ENCODE data around the gene CRACR2B. TPM values are rescaled to one million over a fixed set of nuclear protein-coding genes. Genes with fewer than 3 reads are reported as not detected.

CRACR2B gene
- total and polyA plus RNA-seq, 2 experiments from 2014 or later, result 2.0 to 2.3 TPM

GRCh38 chr11:850775-851763 lies 23.4 kb downstream of the CRACR2B start:
- Histone ChIP-seq H3K9ac (no peak overlapping the region), H4K20me1 (ENCODE audit: insufficient read depth) (no peaks in the 10 kb centered on the region), H3F3A (ENCODE audit: insufficient read depth) (no peaks in the 10 kb centered on the region), H3K4me2 (ENCODE audit: unreplicated experiment) (no peak overlapping the region), H3K4me3 (no peak overlapping the region), H3K27me3 (replicated peaks; ENCODE audit: insufficient read depth) (no peaks in the 10 kb centered on the region), H3K79me2 (ENCODE audit: insufficient read depth) (peaks cover 38% of the 10 kb centered on the region), H3K27ac (no peak overlapping the region), H2AFZ (no peak overlapping the region), H3K4me1 (ENCODE audit: insufficient read depth) (peaks cover 6% of the 10 kb centered on the region), H3K36me3 (ENCODE audit: low read depth) (no peaks in the 10 kb centered on the region), H3K9me2 (ENCODE audit: insufficient read depth) (no peaks in the 10 kb centered on the region), H3K9me3 (ENCODE audit: low read depth) (no peaks in the 10 kb centered on the region)
- TF ChIP-seq EZH2phosphoT487 (IDR thresholded peaks at IDR 0.05; ENCODE audit: insufficient read depth, low read depth) (no peak), EZH2 (IDR thresholded peaks at IDR 0.05; ENCODE audit: insufficient read depth, poor library complexity, severe bottlenecking) (no peak)
- in situ Hi-C loops (cut with MboI), result no loop called here
- WGBS, 2 experiments (ENCODE audit: low coverage in 1 of 2, low lambda C conversion rate in 2 of 2, missing lambda C conversion rate in 2 of 2), result 93 to 95% methylated on average over 24 to 28 of the region's 28 CpGs
- peak; percentile 27 for DNase-seq

- H3K79me2 ChIP-seq (ENCODE audit: insufficient read depth), result peaks cover 29% of the 10 kb centered on the region
- H3K27ac ChIP-seq, result no peak overlapping the region
- no peaks in the 10 kb centered on the region for H3K4me1 ChIP-seq (ENCODE audit: insufficient read depth)
- no peak overlapping the region for H3K9ac ChIP-seq
- no peak for DNase-seq
- no peak overlapping the region for H3K4me2 ChIP-seq (ENCODE audit: unreplicated experiment)
- WGBS, 2 experiments (ENCODE audit: low coverage in 1 of 2, low lambda C conversion rate in 2 of 2, missing lambda C conversion rate in 2 of 2), result 58 to 82% methylated on average over 2 to 14 of the region's 15 CpGs
- no peaks in the 10 kb centered on the region for H3K9me3 ChIP-seq (ENCODE audit: low read depth)
- no peaks in the 10 kb centered on the region for H3F3A ChIP-seq (ENCODE audit: insufficient read depth)
- no peaks in the 10 kb centered on the region for H3K36me3 ChIP-seq (ENCODE audit: low read depth)
- no peak overlapping the region for H2AFZ ChIP-seq
- H3K9me2 ChIP-seq (ENCODE audit: insufficient read depth), result no peaks in the 10 kb centered on the region
- no peak for TF ChIP-seq EZH2 (IDR thresholded peaks at IDR 0.05; ENCODE audit: insufficient read depth, poor library complexity, severe bottlenecking)
- no peak for TF ChIP-seq EZH2phosphoT487 (IDR thresholded peaks at IDR 0.05; ENCODE audit: insufficient read depth, low read depth)
- in situ Hi-C loops (cut with MboI), result no loop called here
- H3K27me3 ChIP-seq (replicated peaks; ENCODE audit: insufficient read depth), result no peaks in the 10 kb centered on the region
- H4K20me1 ChIP-seq (ENCODE audit: insufficient read depth), result no peaks in the 10 kb centered on the region
- no peak overlapping the region for H3K4me3 ChIP-seq
Measured at GRCh38 chr11:852762-853161, 25.0 kb downstream of the CRACR2B start.

GRCh38 chr11:853682-854448 lies 26.1 kb downstream of the CRACR2B start:
- no peaks in the 10 kb centered on the region for H3F3A ChIP-seq (ENCODE audit: insufficient read depth)
- H3K9ac ChIP-seq, result no peak overlapping the region
- peaks cover 19% of the 10 kb centered on the region; the same call in 1 of the 2 replicates for H3K79me2 ChIP-seq (ENCODE audit: insufficient read depth)
- DNase-seq, result no peak
- no peaks in the 10 kb centered on the region for H3K9me3 ChIP-seq (ENCODE audit: low read depth)
- no peaks in the 10 kb centered on the region for H3K4me1 ChIP-seq (ENCODE audit: insufficient read depth)
- H3K27me3 ChIP-seq (replicated peaks; ENCODE audit: insufficient read depth), result no peaks in the 10 kb centered on the region
- H2AFZ ChIP-seq, result no peak overlapping the region
- H3K27ac ChIP-seq, result no peak overlapping the region
- WGBS, 2 experiments (ENCODE audit: low coverage in 1 of 2, low lambda C conversion rate in 2 of 2, missing lambda C conversion rate in 2 of 2), result 92 to 97% methylated on average over 25 to 27 of the region's 27 CpGs
- no peaks in the 10 kb centered on the region for H3K9me2 ChIP-seq (ENCODE audit: insufficient read depth)
- H3K4me2 ChIP-seq (ENCODE audit: unreplicated experiment), result no peak overlapping the region
- no peaks in the 10 kb centered on the region for H3K36me3 ChIP-seq (ENCODE audit: low read depth)
- no peak overlapping the region for H3K4me3 ChIP-seq
- H4K20me1 ChIP-seq (ENCODE audit: insufficient read depth), result no peaks in the 10 kb centered on the region
- TF ChIP-seq EZH2phosphoT487 (IDR thresholded peaks at IDR 0.05; ENCODE audit: insufficient read depth, low read depth) (no peak), EZH2 (IDR thresholded peaks at IDR 0.05; ENCODE audit: insufficient read depth, poor library complexity, severe bottlenecking) (no peak)
- in situ Hi-C loops (cut with MboI), result no loop called here

GRCh38 chr11:854601-855329 lies 27.0 kb downstream of the CRACR2B start:
- H3K79me2 ChIP-seq (ENCODE audit: insufficient read depth), result peaks cover 13% of the 10 kb centered on the region; the same call in 1 of the 2 replicates
- H3K9ac ChIP-seq, result no peak overlapping the region
- DNase-seq, result no peak
- 83 to 86% methylated on average over 18 of the region's 20 CpGs for WGBS, 2 experiments (ENCODE audit: low coverage in 1 of 2, low lambda C conversion rate in 2 of 2, missing lambda C conversion rate in 2 of 2)
- TF ChIP-seq EZH2 (IDR thresholded peaks at IDR 0.05; ENCODE audit: insufficient read depth, poor library complexity, severe bottlenecking) (no peak), EZH2phosphoT487 (IDR thresholded peaks at IDR 0.05; ENCODE audit: insufficient read depth, low read depth) (no peak)
- no peaks in the 10 kb centered on the region for H3K9me3 ChIP-seq (ENCODE audit: low read depth)
- H3K36me3 ChIP-seq (ENCODE audit: low read depth), result no peaks in the 10 kb centered on the region
- no peak overlapping the region for H3K4me2 ChIP-seq (ENCODE audit: unreplicated experiment)
- H2AFZ ChIP-seq, result no peak overlapping the region
- no peak overlapping the region for H3K4me3 ChIP-seq
- H3K27me3 ChIP-seq (replicated peaks; ENCODE audit: insufficient read depth), result no peaks in the 10 kb centered on the region
- no peaks in the 10 kb centered on the region for H4K20me1 ChIP-seq (ENCODE audit: insufficient read depth)
- H3K9me2 ChIP-seq (ENCODE audit: insufficient read depth), result no peaks in the 10 kb centered on the region
- H3F3A ChIP-seq (ENCODE audit: insufficient read depth), result no peaks in the 10 kb centered on the region
- H3K4me1 ChIP-seq (ENCODE audit: insufficient read depth), result 0 out of 2 replicates have a peak, but pooled peaks cover 4% of the 10 kb centered on the region
- H3K27ac ChIP-seq, result no peak overlapping the region
- in situ Hi-C loops (cut with MboI), result no loop called here

Data from GM23248 (cell line).